SU-DHL-6 (cell line): Measurements from ENCODE around the gene PSMB5.
"Not testable (repeated sequence)": the region's sequence is repeated elsewhere in the genome, so short reads cannot be mapped to it uniquely, and the experiment has no call there.

ENCODE experiments used
- H2AFZ ChIP-seq: fragments of 200-600 bp; sonication (generic); 2 replicates; pipeline ENCODE4 v1.6.1; 2014; ENCODE audit warnings: low read depth, mild to moderate bottlenecking, moderate library complexity, mixed read lengths, antibody characterized with exemption, low read length; ENCODE audit not compliant: severe bottlenecking
- H3F3A ChIP-seq: fragments of 200-600 bp; shearing (Covaris generic); 2 replicates; pipeline ENCODE4 v1.6.0; 2016; ENCODE audit warnings: antibody characterized with exemption, mild to moderate bottlenecking; ENCODE audit not compliant: insufficient read depth
- H3K27ac ChIP-seq: fragments of 200-600 bp; sonication (generic); 2 replicates; pipeline ENCODE4 v1.5.1; 2016; ENCODE audit warnings: low read depth, mild to moderate bottlenecking, low read length, moderate library complexity, mixed read lengths
- H3K27me3 ChIP-seq: fragments of 200-600 bp; sonication (generic), shearing (Covaris generic); 2 replicates; pipeline ENCODE4 v1.6.0; 2014; ENCODE audit warnings: mild to moderate bottlenecking, low read length
- H3K36me3 ChIP-seq: fragments of 200-600 bp; sonication (generic); 2 replicates; pipeline ENCODE4 v1.6.1; 2014; ENCODE audit warnings: mild to moderate bottlenecking, low read length, mixed read lengths
- H3K4me2 ChIP-seq: fragments of 300-600, 200-600 bp; shearing (Covaris generic), sonication (generic); 2 replicates; pipeline ENCODE4 v1.6.0; 2014; ENCODE audit warnings: low read length, low read depth, mild to moderate bottlenecking; ENCODE audit not compliant: poor library complexity, severe bottlenecking
- H3K4me3 ChIP-seq: fragments of 200-600 bp; sonication (generic); 2 replicates; pipeline ENCODE4 v1.5.1; 2014; ENCODE audit warnings: antibody characterized with exemption, low read length, mild to moderate bottlenecking, mixed read lengths; ENCODE audit not compliant: insufficient read depth, poor library complexity, severe bottlenecking
- H3K79me2 ChIP-seq: fragments of 200-600 bp; sonication (generic); 2 replicates; pipeline ENCODE4 v1.6.1; 2014; ENCODE audit warnings: mild to moderate bottlenecking, low read length, moderate library complexity; ENCODE audit not compliant: insufficient read depth
- H3K9ac ChIP-seq: fragments of 200-600 bp; sonication (generic); 2 replicates; pipeline ENCODE4 v1.7.0; 2014; ENCODE audit warnings: mild to moderate bottlenecking, low read length
- H3K9me2 ChIP-seq: fragments of 200-600 bp; sonication (generic); replicated peaks from 2 replicates; pipeline ENCODE4 v1.6.1; 2014; ENCODE audit warnings: low read length; ENCODE audit not compliant: insufficient read depth
- H3K9me3 ChIP-seq: fragments of 200-600 bp; sonication (generic); 2 replicates; pipeline ENCODE4 v1.6.1; 2014; ENCODE audit warnings: low read length, mixed read lengths; ENCODE audit not compliant: insufficient read depth
- H4K20me1 ChIP-seq: fragments of 200-600 bp; sonication (generic); 2 replicates; pipeline ENCODE4 v1.6.1; 2014; ENCODE audit warnings: low read depth, mild to moderate bottlenecking, antibody characterized with exemption, low read length, moderate library complexity, mixed read lengths
- EZH2phosphoT487 ChIP-seq: fragments of 200-600 bp; sonication (generic), shearing (Covaris generic); conservative IDR thresholded peaks from 2 replicates; pipeline ENCODE4 v1.6.1; 2018; ENCODE audit warnings: mild to moderate bottlenecking, antibody characterized with exemption, low read length, moderate library complexity, mixed read lengths
- TF ChIP-seq, protein P1 (sequence below): fragments of 200-600 bp; sonication (generic); IDR thresholded peaks from one replicate; pipeline ENCODE4 v1.5.1; 2017; ENCODE audit warnings: antibody characterized with exemption, mild to moderate bottlenecking, low read length, moderate library complexity; ENCODE audit not compliant: insufficient read depth, poor library complexity, severe bottlenecking

The PSMB5 gene

GRCh38 chr14:23008831-23009230, 25.9 kb downstream of the PSMB5 start:
- Histone ChIP-seq H2AFZ (peak overlapping the region; percentile 2), H3K27ac (peak overlapping the region; percentile 81), H3F3A (peaks cover 43% of the 10 kb centered on the region), H3K79me2 (no peaks in the 10 kb centered on the region), H3K4me2 (peak overlapping the region; percentile 94), H3K9me3 (no peaks in the 10 kb centered on the region), H3K27me3 (no peaks in the 10 kb centered on the region), H3K9me2 (no peaks in the 10 kb centered on the region), H3K36me3 (no peaks in the 10 kb centered on the region), H3K4me3 (peak overlapping the region; percentile 55), H4K20me1 (no peaks in the 10 kb centered on the region), H3K9ac (peak overlapping the region; percentile 56)
- TF ChIP-seq, protein P1, sequence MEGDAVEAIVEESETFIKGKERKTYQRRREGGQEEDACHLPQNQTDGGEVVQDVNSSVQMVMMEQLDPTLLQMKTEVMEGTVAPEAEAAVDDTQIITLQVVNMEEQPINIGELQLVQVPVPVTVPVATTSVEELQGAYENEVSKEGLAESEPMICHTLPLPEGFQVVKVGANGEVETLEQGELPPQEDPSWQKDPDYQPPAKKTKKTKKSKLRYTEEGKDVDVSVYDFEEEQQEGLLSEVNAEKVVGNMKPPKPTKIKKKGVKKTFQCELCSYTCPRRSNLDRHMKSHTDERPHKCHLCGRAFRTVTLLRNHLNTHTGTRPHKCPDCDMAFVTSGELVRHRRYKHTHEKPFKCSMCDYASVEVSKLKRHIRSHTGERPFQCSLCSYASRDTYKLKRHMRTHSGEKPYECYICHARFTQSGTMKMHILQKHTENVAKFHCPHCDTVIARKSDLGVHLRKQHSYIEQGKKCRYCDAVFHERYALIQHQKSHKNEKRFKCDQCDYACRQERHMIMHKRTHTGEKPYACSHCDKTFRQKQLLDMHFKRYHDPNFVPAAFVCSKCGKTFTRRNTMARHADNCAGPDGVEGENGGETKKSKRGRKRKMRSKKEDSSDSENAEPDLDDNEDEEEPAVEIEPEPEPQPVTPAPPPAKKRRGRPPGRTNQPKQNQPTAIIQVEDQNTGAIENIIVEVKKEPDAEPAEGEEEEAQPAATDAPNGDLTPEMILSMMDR, result no peak
- no peak for TF ChIP-seq EZH2phosphoT487

- no peaks in the 10 kb centered on the region for H3K36me3 ChIP-seq
- H3F3A ChIP-seq, result peaks cover 43% of the 10 kb centered on the region
- H3K27ac ChIP-seq, result peak overlapping the region; percentile 84
- peak overlapping the region; percentile 88 for H3K9ac ChIP-seq
- no peaks in the 10 kb centered on the region for H3K9me2 ChIP-seq
- H4K20me1 ChIP-seq, result no peaks in the 10 kb centered on the region
- peak overlapping the region; percentile 61 for H3K4me3 ChIP-seq
- H2AFZ ChIP-seq, result peak overlapping the region; percentile 70
- peak overlapping the region; percentile 78 for H3K4me2 ChIP-seq
- no peaks in the 10 kb centered on the region for H3K9me3 ChIP-seq
- TF ChIP-seq EZH2phosphoT487, result no peak
- TF ChIP-seq, protein P1, result no peak
- H3K27me3 ChIP-seq, result no peaks in the 10 kb centered on the region
- H3K79me2 ChIP-seq, result no peaks in the 10 kb centered on the region
These were observed 27.9 kb downstream of the PSMB5 start for GRCh38 chr14:23006544-23007419.

DNA sequence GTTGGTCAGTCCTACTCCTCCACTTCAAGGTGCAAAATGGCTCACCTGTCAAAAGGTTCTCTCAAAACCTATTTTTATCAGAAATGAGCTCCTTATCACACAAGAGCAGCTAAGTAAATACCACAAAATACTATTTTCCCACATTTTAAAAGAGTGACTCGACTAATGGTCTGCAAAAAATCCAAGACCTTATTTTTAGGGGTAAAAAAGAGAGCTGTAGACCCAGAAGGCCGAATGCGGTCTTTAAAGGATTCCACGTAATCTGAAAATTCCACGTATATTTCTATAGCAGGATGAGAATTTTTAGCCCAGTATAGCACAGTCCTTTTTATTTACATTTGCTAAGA, 28.5 kb downstream of the PSMB5 start:
- Histone ChIP-seq H3K36me3 (no peaks in the 10 kb centered on the region), H3K27ac (peak overlapping the region; percentile 75), H3F3A (peaks cover 40% of the 10 kb centered on the region), H2AFZ (peak overlapping the region; percentile 45), H4K20me1 (no peaks in the 10 kb centered on the region), H3K9me2 (no peaks in the 10 kb centered on the region), H3K9ac (peak overlapping the region; percentile 88), H3K4me2 (peak overlapping the region; percentile 78), H3K9me3 (no peaks in the 10 kb centered on the region), H3K79me2 (no peaks in the 10 kb centered on the region), H3K4me3 (peak overlapping the region; percentile 61), H3K27me3 (no peaks in the 10 kb centered on the region)
- TF ChIP-seq EZH2phosphoT487, result no peak

- H3K27ac ChIP-seq, result 0 out of 2 replicates have a peak overlapping the region, but pooled peaks have one; percentile 75
- H2AFZ ChIP-seq, result peak overlapping the region; percentile 45
- H3K9ac ChIP-seq, result peak overlapping the region; percentile 88
- no peaks in the 10 kb centered on the region for H3K9me2 ChIP-seq
- H4K20me1 ChIP-seq, result no peaks in the 10 kb centered on the region
- peak overlapping the region; percentile 78 for H3K4me2 ChIP-seq
- H3K9me3 ChIP-seq, result no peaks in the 10 kb centered on the region
- H3F3A ChIP-seq, result peaks cover 40% of the 10 kb centered on the region
- H3K4me3 ChIP-seq, result peak overlapping the region; percentile 61
- no peaks in the 10 kb centered on the region for H3K79me2 ChIP-seq
- TF ChIP-seq, protein P1, result no peak
- no peak for TF ChIP-seq EZH2phosphoT487
- no peaks in the 10 kb centered on the region for H3K27me3 ChIP-seq
- H3K36me3 ChIP-seq, result no peaks in the 10 kb centered on the region
These were observed 29.1 kb downstream of the PSMB5 start for GRCh38 chr14:23005451-23006187.

- H3K79me2 ChIP-seq, H3K36me3 ChIP-seq, H3K27me3 ChIP-seq, H3K9ac ChIP-seq, H4K20me1 ChIP-seq, H3K9me2 ChIP-seq, H3K4me2 ChIP-seq, H3K4me3 ChIP-seq, H3K9me3 ChIP-seq, H2AFZ ChIP-seq, H3K27ac ChIP-seq: not testable (repeated sequence)
- H3F3A ChIP-seq, result peaks cover 27% of the 10 kb centered on the region
These were observed 30.4 kb downstream of the PSMB5 start for GRCh38 chr14:23004274-23004673.
